ENCODE measurements around the gene AIF1L. TPM values are rescaled to one million over a fixed set of nuclear protein-coding genes. Genes with fewer than 3 reads are reported as not detected.
A peak's percentile ranks its signal among the peaks of the same experiment; 100 is the strongest.

AIF1L gene
- 3.5 and 5.2 TPM in 2 replicates for total RNA-seq (2014; rRNA removed; shearing (Covaris generic))

DNA sequence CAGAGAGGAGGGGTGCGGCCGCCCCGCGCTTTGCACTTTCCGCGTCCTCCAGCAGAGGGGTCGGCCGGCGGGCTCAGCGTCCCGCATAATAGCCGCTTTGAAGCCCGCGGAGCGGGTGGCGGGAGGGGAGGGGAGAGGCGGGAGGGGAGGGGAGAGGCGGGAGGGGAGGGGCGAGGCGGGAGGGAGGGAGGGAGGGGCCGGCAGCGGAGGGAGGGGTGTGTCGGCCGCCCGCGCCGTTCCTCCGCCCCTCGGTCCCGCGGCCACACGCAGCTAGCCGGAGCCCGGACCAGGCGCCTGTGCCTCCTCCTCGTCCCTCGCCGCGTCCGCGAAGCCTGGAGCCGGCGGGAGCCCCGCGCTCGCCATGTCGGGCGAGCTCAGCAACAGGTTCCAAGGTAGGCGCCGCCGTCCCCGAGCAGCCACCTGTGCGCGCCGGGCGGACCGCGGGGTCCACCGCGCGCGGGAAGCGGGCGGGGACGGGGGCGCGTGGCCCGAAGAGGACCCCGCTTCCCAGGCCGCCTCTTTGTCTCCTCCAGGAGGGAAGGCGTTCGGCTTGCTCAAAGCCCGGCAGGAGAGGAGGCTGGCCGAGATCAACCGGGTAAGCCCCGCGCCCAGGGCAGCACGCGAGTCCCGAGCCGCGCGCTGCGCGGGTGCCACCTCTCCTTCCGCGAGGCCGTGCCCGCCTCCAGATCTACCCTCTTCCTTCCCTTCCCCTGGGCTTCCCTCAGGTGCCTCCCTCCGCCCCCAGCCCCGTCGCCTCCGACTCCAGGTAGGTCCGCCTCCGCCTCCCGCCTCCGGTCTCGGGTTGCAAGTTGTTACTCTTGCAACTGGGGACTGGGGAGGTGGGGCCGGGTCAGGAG is at the start of gene AIF1L:
Gene AIF1L (plus strand): TSS at position 263 of the 857 bp plus-strand sequence. CDS start 99 bp downstream, at position 362.
- DNase-seq (ENCODE audit: low read depth) = peak; percentile 55

DNA sequence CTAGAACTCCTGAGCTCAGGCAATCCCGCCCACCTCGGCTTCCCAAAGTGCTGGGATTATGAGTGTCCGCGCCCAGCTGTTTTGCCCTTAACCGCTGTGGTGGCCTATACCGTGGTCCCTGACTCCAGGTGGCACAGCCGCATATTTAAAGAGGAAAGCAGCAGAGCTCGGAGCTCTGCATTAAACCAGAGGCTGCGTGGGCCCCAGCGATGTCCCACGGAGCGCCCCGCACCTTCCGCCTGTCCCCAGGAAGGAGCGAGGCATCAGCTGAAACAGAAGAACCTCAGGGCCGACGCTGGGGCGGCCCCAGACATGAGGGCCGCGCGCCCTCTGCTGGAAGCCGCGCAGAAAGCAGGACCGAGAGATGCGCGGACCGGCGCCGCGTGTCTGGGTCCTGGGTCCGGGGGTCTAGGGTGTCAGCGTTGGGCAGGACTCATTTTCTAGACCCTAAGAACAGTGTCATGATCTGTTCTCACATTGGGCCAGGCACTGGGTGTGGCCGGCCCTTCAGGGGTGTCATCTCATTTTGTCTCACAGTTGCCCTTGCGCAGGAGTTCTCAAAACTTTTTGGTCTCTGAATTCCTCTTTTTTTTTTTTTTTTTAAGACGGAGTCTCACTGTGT is 49.6 kb upstream of the AIF1L start:
- peak; percentile 83 for DNase-seq (ENCODE audit: low read depth)

GRCh38 chr9:131048332-131048731 is 48.0 kb upstream of the AIF1L start:
- DNase-seq (ENCODE audit: low read depth) = no peak

GRCh38 chr9:131048820-131049219 is 47.5 kb upstream of the AIF1L start:
- no peak for DNase-seq (ENCODE audit: low read depth)

- DNase-seq (ENCODE audit: low read depth) = peak; percentile 38
Observed at GRCh38 chr9:131049829-131050715, 46.3 kb upstream of the AIF1L start.

DNA sequence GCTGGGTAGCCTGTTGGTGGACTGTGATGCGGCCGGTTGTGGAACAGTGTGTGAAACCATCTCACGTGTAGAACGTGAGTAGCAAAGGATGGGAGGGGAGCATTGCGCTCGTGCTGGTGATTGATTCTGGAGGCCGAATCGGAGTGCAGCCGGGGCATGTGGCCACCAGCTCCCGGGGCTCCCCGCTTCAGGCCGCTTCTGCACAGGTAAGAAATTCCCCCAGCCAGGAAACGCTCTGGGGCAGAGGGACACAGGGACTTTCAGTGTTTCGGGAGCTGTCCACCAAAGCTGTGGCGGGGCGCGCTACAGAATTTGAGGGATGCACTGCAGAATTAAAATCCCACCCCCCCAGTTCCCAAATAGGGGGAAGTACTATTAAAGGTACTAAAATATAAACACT is 45.5 kb upstream of the AIF1L start:
- DNase-seq (ENCODE audit: low read depth) = no peak

DNA sequence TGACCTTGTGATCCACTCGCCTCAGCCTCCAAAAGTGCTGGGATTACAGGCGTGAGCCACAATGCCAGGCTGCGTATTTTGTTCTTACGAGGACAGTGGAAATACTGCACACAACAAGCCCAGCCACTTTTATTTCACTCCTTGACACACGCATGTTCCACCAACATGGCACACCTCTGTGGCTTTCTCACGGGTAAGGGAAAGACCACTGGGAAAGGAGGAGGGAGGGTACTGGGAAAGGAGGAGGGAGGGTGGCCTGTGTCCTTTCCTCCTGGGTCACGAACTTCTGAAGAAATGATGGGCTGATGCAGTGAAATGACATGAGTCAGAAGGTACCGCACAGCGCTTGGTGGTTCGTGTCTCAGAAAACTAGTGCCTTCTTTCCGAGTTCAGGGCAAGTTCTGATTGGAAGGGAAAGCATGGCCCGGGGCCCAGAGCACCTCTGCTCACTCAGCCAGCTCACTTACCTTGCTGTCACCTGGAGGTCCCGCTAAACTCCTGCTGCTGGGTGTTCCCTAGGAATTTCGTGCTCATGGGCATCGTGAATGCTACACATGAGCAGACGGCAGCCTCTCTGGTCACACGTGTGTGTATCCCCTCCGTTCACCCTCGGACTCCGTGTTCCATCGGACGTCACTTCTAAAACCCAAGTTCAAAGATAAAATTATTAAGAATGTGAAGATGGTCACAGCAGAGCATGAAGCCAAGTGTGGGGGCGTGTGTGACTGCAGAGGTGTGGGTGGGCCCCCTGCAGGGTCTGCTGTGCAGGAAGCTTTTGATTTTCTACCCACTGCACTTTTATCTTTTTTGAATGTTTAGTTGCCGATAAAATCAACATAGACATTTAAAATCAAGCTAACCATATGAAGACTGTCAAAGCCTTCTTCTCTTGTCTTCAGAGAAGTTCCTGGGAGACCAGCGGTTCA is 44.5 kb upstream of the AIF1L start:
- no peak for DNase-seq (ENCODE audit: low read depth)

DNA sequence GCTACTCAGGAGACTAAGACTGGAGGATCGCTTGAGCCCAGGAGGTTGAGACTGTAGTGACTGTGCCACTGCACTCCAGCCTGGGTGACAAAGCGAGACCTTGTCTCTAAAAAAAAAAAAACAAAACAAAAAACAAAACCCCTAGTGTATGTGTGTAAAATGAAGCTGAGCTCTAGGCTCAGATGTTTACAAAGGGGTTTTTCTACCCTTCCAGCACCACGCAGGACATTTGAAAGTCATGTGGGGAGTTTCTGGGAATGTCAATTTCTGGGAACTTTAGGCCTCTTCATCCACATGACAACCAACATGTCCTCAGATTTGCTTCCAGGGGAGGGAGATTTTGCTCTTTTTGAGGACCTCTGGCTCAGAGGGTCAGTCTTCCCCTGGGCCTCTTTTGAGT is 42.4 kb upstream of the AIF1L start:
- no peak for DNase-seq (ENCODE audit: low read depth)

DNA sequence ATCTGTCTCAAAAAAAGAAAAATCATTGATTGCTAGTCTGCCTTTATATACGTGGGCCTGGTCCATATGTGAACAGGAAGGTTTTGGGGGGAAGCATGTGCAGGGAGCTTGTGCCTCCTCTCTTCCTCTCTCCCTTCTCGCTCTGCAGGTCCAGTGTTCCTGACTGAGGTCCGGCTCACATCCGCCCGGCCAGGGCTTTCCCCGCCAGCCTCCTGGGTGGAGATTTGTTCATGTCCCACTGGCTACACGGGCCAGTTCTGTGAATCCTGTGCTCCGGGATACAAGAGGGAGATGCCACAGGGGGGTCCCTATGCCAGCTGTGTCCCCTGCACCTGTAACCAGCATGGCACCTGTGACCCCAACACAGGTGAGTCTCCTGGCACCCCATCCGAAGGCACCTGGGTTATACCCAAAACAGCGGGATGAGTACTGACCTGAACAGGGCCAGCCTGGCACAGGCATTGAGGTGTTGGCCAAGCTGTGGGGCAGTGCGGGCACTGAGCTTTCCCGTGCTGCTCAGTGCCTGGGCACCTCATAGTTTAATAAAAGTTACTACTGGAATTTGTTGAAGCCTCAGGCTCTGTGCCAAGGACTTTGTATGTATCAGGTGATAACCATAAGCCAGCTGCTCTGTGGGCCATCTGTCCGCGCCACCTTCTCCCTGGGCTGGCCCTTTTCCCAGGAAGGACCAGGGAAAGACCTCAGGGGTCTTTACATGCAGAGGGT is 39.4 kb upstream of the AIF1L start:
- no peak for DNase-seq (ENCODE audit: low read depth)

- DNase-seq (ENCODE audit: low read depth) = no peak
Observed at GRCh38 chr9:131060900-131061630, 35.3 kb upstream of the AIF1L start.

- no peak for DNase-seq (ENCODE audit: low read depth)
Observed at GRCh38 chr9:131062969-131063368, 33.4 kb upstream of the AIF1L start.

DNA sequence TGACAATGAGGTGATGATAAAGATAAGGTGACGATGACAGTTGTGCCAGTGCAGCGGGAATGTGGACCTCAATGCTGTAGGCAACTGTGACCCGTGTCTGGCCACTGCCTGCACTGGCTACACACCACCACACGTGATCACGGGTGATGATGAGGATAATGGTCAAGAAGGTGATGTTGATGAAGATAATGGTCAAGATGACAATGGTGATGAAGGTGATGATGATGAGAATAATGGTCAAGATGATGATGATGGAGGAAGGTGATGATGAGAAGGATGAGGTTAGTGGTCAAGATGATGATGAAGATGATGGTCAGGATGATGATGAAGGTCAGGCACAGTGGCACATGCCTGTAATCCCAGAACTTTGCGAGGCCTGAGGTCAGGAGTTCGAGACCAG is 30.7 kb upstream of the AIF1L start:
- DNase-seq (ENCODE audit: low read depth) = no peak

- no peak for DNase-seq (ENCODE audit: low read depth)
Observed at GRCh38 chr9:131067625-131068024, 28.7 kb upstream of the AIF1L start.

- DNase-seq (ENCODE audit: low read depth) = no peak
Observed at GRCh38 chr9:131068076-131068816, 28.1 kb upstream of the AIF1L start.

- no peak for DNase-seq (ENCODE audit: low read depth)
Observed at GRCh38 chr9:131069699-131070098, 26.6 kb upstream of the AIF1L start.

DNA sequence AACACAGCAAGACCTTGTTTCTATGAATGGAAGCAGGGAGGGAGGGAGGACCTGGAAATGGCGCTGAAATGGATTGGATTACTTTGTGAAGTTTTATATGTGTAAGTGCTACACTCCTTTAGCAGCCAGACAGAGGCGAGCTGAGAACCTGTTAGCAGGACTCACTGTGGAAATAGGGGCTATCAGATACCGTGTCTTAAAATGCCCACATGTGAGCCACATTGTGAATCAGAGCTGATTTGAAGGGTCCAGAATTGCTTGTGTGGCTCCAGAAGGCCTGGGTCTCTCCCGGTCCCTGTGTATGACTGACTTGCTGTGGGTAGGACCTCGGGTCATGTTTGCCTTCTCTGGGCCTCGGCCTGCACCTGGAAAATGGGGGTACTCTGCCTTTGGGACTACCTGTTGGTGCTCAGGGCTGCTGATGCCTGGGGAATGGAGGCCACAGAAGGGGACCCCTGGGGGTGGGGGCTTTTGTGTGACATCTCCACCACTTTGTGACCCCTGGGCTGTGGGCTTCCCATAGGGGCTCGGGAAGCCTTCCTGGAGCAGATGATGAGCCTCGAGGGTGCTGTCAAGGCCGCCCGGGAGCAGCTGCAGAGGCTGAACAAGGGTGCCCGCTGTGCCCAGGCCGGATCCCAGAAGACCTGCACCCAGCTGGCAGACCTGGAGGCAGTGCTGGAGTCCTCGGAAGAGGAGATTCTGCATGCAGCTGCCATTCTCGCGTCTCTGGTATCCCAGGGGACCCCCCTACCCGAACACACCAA is 24.0 kb upstream of the AIF1L start:
- DNase-seq (ENCODE audit: low read depth) = no peak

GRCh38 chr9:131072871-131073237 is 23.5 kb upstream of the AIF1L start:
- no peak for DNase-seq (ENCODE audit: low read depth)

All from Daoy (cell line).